AG04450 (cell line): ENCODE measurements around the gene WDR6. TPM values are rescaled to one million over a fixed set of nuclear protein-coding genes. Genes with fewer than 3 reads are reported as not detected.
A peak's percentile ranks its signal among the peaks of the same experiment; 100 is the strongest.
"Not testable (repeated sequence)": the region's sequence is repeated elsewhere in the genome, so short reads cannot be mapped to it uniquely, and the experiment has no call there.

Experiments used
- CTCF ChIA-PET: fragments of 300-600, 350-600 bp; formaldehyde crosslinking; extraction: SDS; loops from one replicate; lab custom pipeline; 2022; ENCODE audit warnings: antibody characterized with exemption, inconsistent platforms; lab: Charles Lee
- POLR2A ChIA-PET: fragments of 350-600 bp; formaldehyde crosslinking; extraction: SDS; loops from one replicate; lab custom pipeline; 2021; ENCODE audit warnings: antibody characterized with exemption, inconsistent platforms; lab: Yijun Ruan, JAX
- DNase-seq: peaks from one replicate; pipeline ENCODE4 v3.0.0-alpha.2; 2011; ENCODE audit warnings: low read depth, low spot score
- H3K27ac ChIP-seq: one replicate; pipeline ENCODE4 v1.5.1; 2012; ENCODE audit warnings: low read depth, low read length, control low read depth
- H3K27me3 ChIP-seq: one replicate; pipeline ENCODE4 v1.6.0; 2012; ENCODE audit warnings: low read length; ENCODE audit not compliant: control insufficient read depth, insufficient read depth
- H3K4me3 ChIP-seq: 2 replicates; pipeline ENCODE4 v1.5.1; 2011; ENCODE audit warnings: mild to moderate bottlenecking, low read depth, low read length, control low read depth
- H3K9me3 ChIP-seq: 2 replicates; pipeline ENCODE4 v1.5.1; 2012; ENCODE audit warnings: low read length; ENCODE audit not compliant: control insufficient read depth, insufficient read depth
- polyA plus RNA-seq: library from polyadenylated mRNA; depleted of rRNA; stranded (reverse); fragments of >200 nt; gene quantifications from 2 replicates; pipeline ENCODE4 v1.2.3, GENCODE V29; 2011
- TF ChIP-seq, protein P1 (sequence below): IDR thresholded peaks from 2 replicates; pipeline ENCODE4 v1.5.1; 2011; ENCODE audit warnings: low read depth, low read length, control low read depth, inconsistent platforms

The WDR6 gene
- polyA plus RNA-seq, 1 experiment = 101 TPM

DNA sequence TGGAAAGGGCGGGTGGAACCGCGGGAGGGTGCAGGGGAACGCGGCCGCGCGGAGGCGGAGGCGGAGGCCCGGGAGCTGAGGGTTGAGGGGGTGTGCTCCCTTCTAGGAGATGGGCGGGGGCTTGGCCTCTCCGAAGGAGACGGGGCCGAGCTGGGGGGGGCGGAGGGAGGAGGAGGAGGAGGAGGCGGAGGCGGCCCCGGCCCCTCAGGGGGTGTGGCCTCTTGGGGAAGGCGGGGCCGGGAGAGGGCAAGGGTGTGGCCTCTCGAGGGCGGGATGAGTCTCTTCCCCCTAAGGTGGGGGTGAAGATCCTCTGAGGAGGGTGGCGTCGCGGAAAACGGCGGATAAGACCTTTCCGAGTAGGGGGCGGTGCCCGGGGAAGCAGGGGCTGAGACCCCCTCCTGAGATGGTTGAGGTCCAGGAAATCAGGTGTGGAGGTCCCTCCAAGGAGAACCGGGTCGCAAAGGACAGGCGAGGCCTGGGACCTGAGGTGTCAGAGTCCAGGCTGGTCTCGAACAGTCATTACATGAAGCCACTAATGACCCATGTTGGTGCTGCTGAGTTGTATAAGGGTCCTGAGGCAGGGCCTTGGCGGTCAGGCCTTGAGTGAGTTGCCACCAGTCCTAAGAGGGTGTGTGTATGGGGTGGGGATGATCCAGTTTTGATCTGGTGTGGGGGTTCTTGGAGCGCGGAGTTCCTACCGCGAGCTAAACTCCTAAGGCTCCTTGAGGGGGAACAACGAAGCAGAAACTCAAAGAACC lies 759 bp downstream of the WDR6 start:
- TF ChIP-seq, protein P1, sequence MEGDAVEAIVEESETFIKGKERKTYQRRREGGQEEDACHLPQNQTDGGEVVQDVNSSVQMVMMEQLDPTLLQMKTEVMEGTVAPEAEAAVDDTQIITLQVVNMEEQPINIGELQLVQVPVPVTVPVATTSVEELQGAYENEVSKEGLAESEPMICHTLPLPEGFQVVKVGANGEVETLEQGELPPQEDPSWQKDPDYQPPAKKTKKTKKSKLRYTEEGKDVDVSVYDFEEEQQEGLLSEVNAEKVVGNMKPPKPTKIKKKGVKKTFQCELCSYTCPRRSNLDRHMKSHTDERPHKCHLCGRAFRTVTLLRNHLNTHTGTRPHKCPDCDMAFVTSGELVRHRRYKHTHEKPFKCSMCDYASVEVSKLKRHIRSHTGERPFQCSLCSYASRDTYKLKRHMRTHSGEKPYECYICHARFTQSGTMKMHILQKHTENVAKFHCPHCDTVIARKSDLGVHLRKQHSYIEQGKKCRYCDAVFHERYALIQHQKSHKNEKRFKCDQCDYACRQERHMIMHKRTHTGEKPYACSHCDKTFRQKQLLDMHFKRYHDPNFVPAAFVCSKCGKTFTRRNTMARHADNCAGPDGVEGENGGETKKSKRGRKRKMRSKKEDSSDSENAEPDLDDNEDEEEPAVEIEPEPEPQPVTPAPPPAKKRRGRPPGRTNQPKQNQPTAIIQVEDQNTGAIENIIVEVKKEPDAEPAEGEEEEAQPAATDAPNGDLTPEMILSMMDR = no peak
- no peaks in the 10 kb centered on the region for H3K27me3 ChIP-seq
- DNase-seq = peak; percentile 62
- ChIA-PET CTCF (interaction anchor here (1.0 to 2.8 kb wide), 9 partner anchors 9 to 268 kb away, joined by 3 to 24 read pairs (median 5); partner anchors contain the start of genes NDUFAF3 and P4HTM), POLR2A (interaction anchor here (0.5 to 4.5 kb wide), 18 partner anchors 9 to 969 kb away, joined by 3 to 74 read pairs (median 6); partner anchors contain the start of genes ARIH2, ATRIP, DALRD3 and IMPDH2)
- peak overlapping the region; percentile 93 for H3K4me3 ChIP-seq
- H3K27ac ChIP-seq = peak overlapping the region; percentile 98
- H3K9me3 ChIP-seq = peaks cover 4% of the 10 kb centered on the region; the same call in 1 of the 2 replicates

DNA sequence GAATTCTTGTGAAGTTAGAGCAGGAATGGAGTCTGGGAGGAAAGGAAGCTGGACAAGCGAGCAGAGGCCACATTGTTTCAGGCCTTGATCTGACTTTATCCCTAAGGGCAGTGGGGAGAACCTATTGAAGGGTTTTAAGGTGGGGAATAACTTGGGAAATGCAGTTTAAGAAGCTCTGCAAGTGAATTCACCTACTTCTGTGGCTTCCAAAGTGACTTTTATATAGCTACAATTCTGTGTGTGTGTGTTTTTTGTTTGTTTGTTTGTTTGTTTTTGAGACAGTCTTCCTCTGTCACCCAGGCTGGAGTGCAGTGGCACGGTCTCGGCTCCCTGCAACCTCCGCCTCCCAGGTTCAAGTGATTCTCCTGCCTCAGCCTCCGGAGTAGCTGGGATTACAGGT lies 1.4 kb downstream of the WDR6 start:
- not testable (repeated sequence) for H3K27ac ChIP-seq, DNase-seq, H3K9me3 ChIP-seq, H3K27me3 ChIP-seq
- peak overlapping the region; percentile 93 for H3K4me3 ChIP-seq
- ChIA-PET CTCF (interaction anchor here (1.2 to 2.8 kb wide), 5 partner anchors 9 to 269 kb away, joined by 4 to 24 read pairs (median 6); partner anchors contain the start of genes NDUFAF3 and QRICH1), POLR2A (interaction anchor here (1.4 to 3.3 kb wide), 5 partner anchors 9 to 85 kb away, joined by 3 to 74 read pairs (median 6); partner anchors contain the start of genes DALRD3, IMPDH2, NDUFAF3 and QRICH1)

DNA sequence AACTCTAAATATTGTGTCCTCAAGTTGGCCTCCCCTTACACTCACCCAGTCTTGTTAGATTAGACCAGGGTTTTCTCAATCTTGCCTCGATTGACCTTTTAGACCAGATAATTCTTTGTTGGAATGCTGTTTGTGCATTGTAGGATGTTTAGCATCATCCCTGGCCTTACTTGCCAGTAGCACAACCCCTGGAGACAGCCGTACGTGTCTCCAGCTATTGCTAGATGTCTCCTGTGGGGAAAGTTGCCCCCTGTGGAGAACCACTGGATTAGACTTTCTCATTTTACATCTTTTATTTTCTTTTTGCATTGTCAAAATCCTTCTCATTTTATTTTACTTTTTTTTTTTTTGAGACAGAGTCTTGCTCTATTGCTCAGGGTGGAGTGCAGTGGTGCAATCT lies 2.2 kb downstream of the WDR6 start:
- POLR2A ChIA-PET = interaction anchor here (1.3 to 1.8 kb wide), 5 partner anchors 8 to 20 kb away, joined by 3 to 7 read pairs (median 6); partner anchors contain the start of genes DALRD3, IMPDH2 and NDUFAF3
- no peak overlapping the region for H3K4me3 ChIP-seq
- peaks cover 4% of the 10 kb centered on the region; the same call in 1 of the 2 replicates for H3K9me3 ChIP-seq
- no peak for DNase-seq
- no peaks in the 10 kb centered on the region for H3K27me3 ChIP-seq
- TF ChIP-seq, protein P1 = no peak
- CTCF ChIA-PET = interaction anchor here (1.2 to 2.0 kb wide), 3 partner anchors 8 to 84 kb away, joined by 4 to 7 read pairs (median 6); partner anchors contain the start of gene QRICH1
- H3K27ac ChIP-seq = no peak overlapping the region

DNA sequence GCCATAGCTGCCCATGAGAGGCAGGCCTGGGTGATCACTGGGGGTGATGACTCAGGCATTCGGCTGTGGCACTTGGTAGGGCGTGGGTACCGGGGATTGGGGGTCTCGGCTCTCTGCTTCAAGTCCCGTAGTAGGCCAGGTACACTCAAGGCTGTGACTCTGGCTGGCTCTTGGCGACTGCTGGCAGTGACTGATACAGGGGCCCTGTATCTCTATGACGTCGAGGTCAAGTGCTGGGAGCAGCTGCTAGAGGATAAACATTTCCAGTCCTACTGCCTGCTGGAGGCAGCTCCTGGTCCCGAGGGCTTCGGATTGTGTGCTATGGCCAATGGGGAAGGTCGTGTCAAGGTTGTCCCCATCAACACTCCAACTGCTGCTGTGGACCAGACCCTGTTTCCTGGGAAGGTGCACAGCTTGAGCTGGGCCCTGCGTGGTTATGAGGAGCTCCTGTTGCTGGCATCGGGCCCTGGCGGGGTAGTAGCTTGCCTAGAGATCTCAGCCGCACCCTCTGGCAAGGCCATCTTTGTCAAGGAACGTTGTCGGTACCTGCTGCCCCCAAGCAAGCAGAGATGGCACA lies 5.3 kb downstream of the WDR6 start:
- DNase-seq = no peak

More for the DNA sequence above, 5.3 kb downstream of the WDR6 start:
- TF ChIP-seq, protein P1 = no peak
- Histone ChIP-seq H3K27ac (no peak overlapping the region), H3K4me3 (no peak overlapping the region), H3K27me3 (no peaks in the 10 kb centered on the region), H3K9me3 (peaks cover under 1% of the 10 kb centered on the region; the same call in 1 of the 2 replicates)
- ChIA-PET POLR2A (interaction anchor here (0.6 to 2.7 kb wide), 3 partner anchors 9 to 19 kb away, joined by 4 to 13 read pairs (median 6); partner anchors contain the start of genes IMPDH2 and NDUFAF3), CTCF (interaction anchor here (1.2 to 2.2 kb wide), 3 partner anchors 10 to 25 kb away, joined by 3 to 19 read pairs (median 6); partner anchors contain the start of gene NDUFAF3)
